SK-N-SH (cell line): ENCODE measurements around the gene SEMA3D. TPM values are rescaled to one million over a fixed set of nuclear protein-coding genes. Genes with fewer than 3 reads are reported as not detected.

ENCODE experiments used
- CTCF ChIA-PET: fragments of 300-600, 350-600 bp; formaldehyde crosslinking; extraction: SDS; loops from one replicate; lab custom pipeline; 2021; lab: Yijun Ruan, JAX
- POLR2A ChIA-PET: fragments of 350-600 bp; sonication (Branson Sonifier 250); formaldehyde crosslinking; extraction: SDS; loops from one replicate; lab custom pipeline; 2020; ENCODE audit warnings: antibody characterized with exemption, inconsistent platforms; lab: Yijun Ruan, JAX
- DNase-seq: peaks from one replicate; pipeline ENCODE4 v3.0.0; 2012
- H2AFZ ChIP-seq: fragments of 200-600 bp; sonication (generic); 2 replicates; pipeline ENCODE4 v1.8.1; 2016; ENCODE audit warnings: antibody characterized with exemption, mild to moderate bottlenecking, low read depth
- H3F3A ChIP-seq: fragments of 200-600 bp; sonication (generic); replicated peaks from 2 replicates; pipeline ENCODE3; 2016; ENCODE audit warnings: antibody characterized with exemption, mild to moderate bottlenecking; ENCODE audit not compliant: insufficient read depth
- H3K27ac ChIP-seq, 2 experiments: fragments of 200-500 bp in 1 of 2; fragments of 200-600 bp in 1 of 2; sonication (Bioruptor generic) in 1 of 2; sonication (generic), shearing (Covaris generic) in 1 of 2; 2 replicates each; pipeline versions ENCODE4 v1.5.1 to v1.6.1; 2014 to 2016; ENCODE audit warnings: low read depth in 2 of 2, inconsistent platforms in 1 of 2, low read length in 1 of 2, mild to moderate bottlenecking in 1 of 2, mixed read lengths in 1 of 2
- H3K27me3 ChIP-seq: fragments of 200-600 bp; sonication (generic), shearing (Covaris generic); 2 replicates; pipeline ENCODE4 v1.6.1; 2016; ENCODE audit warnings: mixed run types; ENCODE audit not compliant: insufficient read depth
- H3K36me3 ChIP-seq, 2 experiments: fragments of 200-500 bp in 1 of 2; fragments of 200-600 bp in 1 of 2; sonication (Bioruptor generic) in 1 of 2; sonication (generic) in 1 of 2; replicated peaks in 1 of 2; 2 replicates each; pipeline versions ENCODE3 to v1.5.1; 2014 to 2016; ENCODE audit warnings: low read length in 1 of 2, mild to moderate bottlenecking in 1 of 2; ENCODE audit not compliant: insufficient read depth in 2 of 2, control insufficient read depth in 1 of 2
- H3K4me1 ChIP-seq, 2 experiments: fragments of 200-500 bp in 1 of 2; fragments of 200-600 bp in 1 of 2; sonication (Bioruptor generic) in 1 of 2; sonication (generic), shearing (Covaris generic) in 1 of 2; 2 replicates each; pipeline versions ENCODE4 v1.5.1 to v1.6.1; 2014 to 2016; ENCODE audit warnings: low read depth in 1 of 2, low read length in 1 of 2, mixed run types in 1 of 2; ENCODE audit not compliant: insufficient read depth in 2 of 2, control insufficient read depth in 1 of 2
- H3K4me2 ChIP-seq: fragments of 200-600 bp; sonication (generic), shearing (Covaris generic); 2 replicates; pipeline ENCODE4 v1.6.1; 2017; ENCODE audit warnings: mixed run types
- H3K4me3 ChIP-seq, 2 experiments: fragments of 200-500 bp in 1 of 2; fragments of 200-600 bp in 1 of 2; sonication (Bioruptor generic) in 1 of 2; sonication (generic), shearing (Covaris generic) in 1 of 2; 2 replicates each; pipeline versions ENCODE4 v1.5.1 to v1.8.1; 2014 to 2016; ENCODE audit warnings: low read depth in 2 of 2, inconsistent platforms in 1 of 2, low read length in 1 of 2, mild to moderate bottlenecking in 1 of 2, mixed read lengths in 1 of 2, moderate library complexity in 1 of 2
- H3K79me2 ChIP-seq: fragments of 200-600 bp; sonication (generic); 2 replicates; pipeline ENCODE4 v1.8.1; 2017; ENCODE audit warnings: mild to moderate bottlenecking; ENCODE audit not compliant: insufficient read depth
- H3K9ac ChIP-seq: fragments of 200-600 bp; sonication (generic); 2 replicates; pipeline ENCODE4 v1.6.1; 2017; ENCODE audit warnings: mixed run types
- H3K9me2 ChIP-seq: fragments of 200-600 bp; sonication (generic); 2 replicates; pipeline ENCODE4 v1.6.1; 2017; ENCODE audit warnings: mixed run types
- H3K9me3 ChIP-seq: fragments of 200-600 bp; sonication (generic); 2 replicates; pipeline ENCODE4 v1.6.1; 2017; ENCODE audit warnings: mixed run types, mild to moderate bottlenecking, moderate library complexity
- H4K20me1 ChIP-seq: fragments of 200-600 bp; sonication (generic); 2 replicates; pipeline ENCODE4 v1.6.1; 2017; ENCODE audit warnings: mild to moderate bottlenecking, mixed run types; ENCODE audit not compliant: insufficient read depth
- CTCF ChIP-seq: fragments of 200-600 bp; sonication (generic); IDR thresholded peaks from 2 replicates; pipeline ENCODE4 v1.6.1; 2017; ENCODE audit warnings: antibody characterized with exemption, mild to moderate bottlenecking, moderate library complexity
- GABPA ChIP-seq: IDR thresholded peaks from 2 replicates; pipeline ENCODE4 v1.4.0; 2012; ENCODE audit warnings: low read depth, mild to moderate bottlenecking
- IRF3 ChIP-seq: fragments of 150-350 bp; IDR thresholded peaks from 2 replicates; pipeline ENCODE4 v1.6.1; 2016; ENCODE audit warnings: mild to moderate bottlenecking, low read depth, low read length
- JUND ChIP-seq: IDR thresholded peaks from 2 replicates; pipeline ENCODE4 v1.4.0; 2012
- MAX ChIP-seq: IDR thresholded peaks from 2 replicates; pipeline ENCODE4 v1.4.0; 2012; ENCODE audit warnings: low read depth
- NFIC ChIP-seq: IDR thresholded peaks from 2 replicates; pipeline ENCODE4 v1.4.0; 2012; ENCODE audit warnings: borderline replicate concordance
- POLR2AphosphoS5 ChIP-seq: IDR thresholded peaks from 2 replicates; pipeline ENCODE4 v1.6.1; 2012; ENCODE audit warnings: low read depth, low read length
- RFX5 ChIP-seq: IDR thresholded peaks from 2 replicates; pipeline ENCODE4 v1.6.1; 2012; ENCODE audit warnings: mild to moderate bottlenecking, improper control_type of control experiment, low read length
- TAF1 ChIP-seq: IDR thresholded peaks from 2 replicates; pipeline ENCODE4 v1.6.1; 2012; ENCODE audit warnings: low read depth, mild to moderate bottlenecking, low read length, moderate library complexity, borderline replicate concordance
- TEAD4 ChIP-seq: IDR thresholded peaks from 2 replicates; pipeline ENCODE4 v1.4.0; 2012; ENCODE audit warnings: mild to moderate bottlenecking, borderline replicate concordance; ENCODE audit not compliant: insufficient read depth
- YY1 ChIP-seq: IDR thresholded peaks from 2 replicates; pipeline ENCODE4 v1.4.0; 2012; ENCODE audit warnings: low read depth, mild to moderate bottlenecking
- WGBS: methylation state at CpG from one replicate; pipeline ENCODE4 v1.1.6; 2017; ENCODE audit warnings: low lambda C conversion rate; 5-methylcytosine and 5-hydroxymethylcytosine counted together
- polyA plus RNA-seq, 3 experiments: library from polyadenylated mRNA; depleted of rRNA; stranded (reverse); fragments of >200 nt; gene quantifications; 2 replicates each; pipeline ENCODE4 v1.2.3, GENCODE V29; 2012

The SEMA3D gene
- polyA plus RNA-seq, 1 of the 3 experiments (the other 2 are of a cell fraction) = 30.1 TPM

- no peaks in the 10 kb centered on the region for H3K79me2 ChIP-seq
- POLR2A ChIA-PET = no interaction called here
- no peak overlapping the region for H3K4me3 ChIP-seq
- H3K9ac ChIP-seq = no peak overlapping the region
- H3K4me2 ChIP-seq = no peak overlapping the region
- no peaks in the 10 kb centered on the region for H3K27me3 ChIP-seq
- peak overlapping the region in 1 of 2 experiments; percentile 60; a peak in 1 of 4 replicates for H3K27ac ChIP-seq
- H4K20me1 ChIP-seq = no peaks in the 10 kb centered on the region
- no peaks in the 10 kb centered on the region for H3F3A ChIP-seq
- H3K36me3 ChIP-seq = no peaks in the 10 kb centered on the region
- no peaks in the 10 kb centered on the region for H3K9me2 ChIP-seq
- CTCF ChIA-PET = no interaction called here
- H2AFZ ChIP-seq = no peak overlapping the region
- H3K9me3 ChIP-seq = no peaks in the 10 kb centered on the region
- WGBS = 83% methylated on average over 2 of the region's 2 CpGs
- DNase-seq = no peak
- TF ChIP-seq TEAD4 (no peak), JUND (no peak), IRF3 (no peak), POLR2AphosphoS5 (no peak), TAF1 (no peak)
- H3K4me1 ChIP-seq = peaks cover 0 to 5% of the 10 kb centered on the region in 2 experiments; a peak in 1 of 4 replicates
Measured at GRCh38 chr7:84949501-84949900, 237.4 kb downstream of the SEMA3D start.

GRCh38 chr7:84949067-84949466 is 237.8 kb downstream of the SEMA3D start:
- Histone ChIP-seq H3K4me2 (no peak overlapping the region), H3K27me3 (no peaks in the 10 kb centered on the region), H3K27ac (peak overlapping the region in 1 of 2 experiments; percentile 60; a peak in 2 of 4 replicates), H3K9me3 (no peaks in the 10 kb centered on the region), H4K20me1 (no peaks in the 10 kb centered on the region), H3K4me3 (no peak overlapping the region), H3K9me2 (no peaks in the 10 kb centered on the region), H3K4me1 (peaks cover 0 to 5% of the 10 kb centered on the region in 2 experiments; a peak in 1 of 4 replicates), H3K9ac (no peak overlapping the region), H3F3A (no peaks in the 10 kb centered on the region), H3K36me3 (no peaks in the 10 kb centered on the region), H3K79me2 (no peaks in the 10 kb centered on the region), H2AFZ (no peak overlapping the region)
- no peak for DNase-seq
- CTCF ChIA-PET = no interaction called here
- TF ChIP-seq RFX5 (no peak), GABPA (no peak), TEAD4 (no peak), CTCF (no peak), MAX (no peak), YY1 (no peak), NFIC (no peak), TAF1 (no peak)
- POLR2A ChIA-PET = no interaction called here
- 65% methylated on average over 1 of the region's 1 CpG for WGBS
